Measurements from ENCODE around the gene HOXA3. TPM values are rescaled to one million over a fixed set of nuclear protein-coding genes. Genes with fewer than 3 reads are reported as not detected.

The HOXA3 gene
- total RNA-seq, 1 experiment from 2014 or later = 3.3 TPM

DNA sequence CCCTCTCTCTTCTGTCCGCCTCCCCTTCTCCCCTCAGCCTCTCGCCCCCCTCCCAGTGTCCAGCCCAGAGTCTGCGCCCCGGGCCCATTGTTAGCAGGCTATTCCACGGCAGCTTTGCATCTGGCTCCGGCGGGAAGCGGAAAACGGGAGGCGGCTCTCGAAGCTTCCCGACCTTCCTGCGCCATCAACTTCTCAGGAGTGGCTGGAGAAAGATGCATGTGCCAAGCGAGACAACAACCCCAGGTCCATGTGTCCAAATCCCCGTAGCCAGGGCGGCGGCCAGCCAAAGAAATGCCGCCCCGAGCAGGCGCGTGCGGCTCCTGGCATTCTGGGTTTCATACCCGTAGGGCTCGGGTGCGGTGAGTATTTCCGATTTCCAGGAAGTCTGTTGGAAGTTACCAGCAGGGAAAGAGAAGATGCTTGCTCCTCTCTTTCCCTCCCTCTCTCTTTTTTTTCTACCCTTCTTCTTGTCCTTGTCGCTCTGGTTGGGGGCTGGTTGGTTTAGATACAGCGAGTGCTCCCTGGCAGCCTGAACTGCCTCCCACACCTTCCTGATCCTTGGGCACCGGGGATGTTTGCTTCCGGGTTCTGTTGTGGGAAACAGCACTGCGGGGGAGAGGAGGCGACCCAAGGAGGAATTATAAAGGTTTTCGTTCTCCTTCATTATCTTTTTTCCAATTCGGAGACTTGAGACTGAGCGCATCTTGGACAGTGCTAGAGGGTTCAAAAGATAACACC lies 48.7 kb downstream of the HOXA3 start:
- no peak for DNase-seq (ENCODE audit: low read depth)
- in situ Hi-C loops (cut with HindIII; ENCODE audit: low pct_unique_long_range_greater_than_20kb, low sequenced_read_pairs) = no loop called here

DNA sequence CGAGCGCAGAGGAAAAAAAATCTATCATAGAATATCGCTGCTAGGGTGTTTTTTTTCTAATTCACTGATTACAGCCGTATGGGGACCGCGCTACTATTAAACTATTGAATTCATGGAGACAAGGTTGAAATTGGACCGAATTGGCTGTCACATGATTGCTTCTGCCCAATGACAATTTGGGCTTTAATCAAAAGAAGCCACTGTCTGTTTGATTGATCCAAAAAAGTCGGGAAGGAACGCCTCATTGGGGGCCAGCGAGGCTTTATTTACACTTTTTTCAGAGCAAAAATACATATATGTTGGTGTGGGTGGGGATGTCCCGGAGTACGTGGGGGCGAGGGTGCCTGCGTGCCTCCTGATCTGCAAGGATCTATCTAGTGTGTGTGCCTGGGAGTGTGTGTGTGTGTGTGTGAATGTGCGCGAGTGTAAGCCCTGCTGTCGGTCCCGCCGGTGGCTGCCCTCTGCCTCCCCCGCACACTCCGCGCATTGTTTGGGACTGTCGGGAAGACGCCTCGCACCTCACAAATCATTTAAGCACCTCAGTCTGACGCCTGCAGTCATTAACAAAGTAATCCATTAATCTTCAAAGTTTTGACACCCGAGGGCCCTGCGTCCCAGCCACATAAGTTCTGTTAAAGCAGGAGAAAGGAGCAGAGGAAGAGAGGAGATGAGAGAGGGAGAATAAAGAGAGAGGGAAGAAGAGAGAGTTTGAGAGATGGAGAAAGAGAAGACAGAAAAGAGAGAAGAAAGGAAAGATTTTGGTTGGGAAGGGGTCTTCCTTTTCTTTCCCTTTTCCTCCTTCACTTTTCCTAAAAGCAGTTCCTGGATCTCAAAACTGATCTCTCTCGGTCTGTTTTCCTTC lies 49.6 kb downstream of the HOXA3 start, which contains the start of gene HOXA2:
Gene HOXA2 (minus strand): TSS at position 103 of the 862 bp plus-strand sequence. CDS start 183 bp downstream, outside the sequence.
- no peak for DNase-seq (ENCODE audit: low read depth)
- in situ Hi-C loops (cut with HindIII; ENCODE audit: low pct_unique_long_range_greater_than_20kb, low sequenced_read_pairs) = no loop called here

DNA sequence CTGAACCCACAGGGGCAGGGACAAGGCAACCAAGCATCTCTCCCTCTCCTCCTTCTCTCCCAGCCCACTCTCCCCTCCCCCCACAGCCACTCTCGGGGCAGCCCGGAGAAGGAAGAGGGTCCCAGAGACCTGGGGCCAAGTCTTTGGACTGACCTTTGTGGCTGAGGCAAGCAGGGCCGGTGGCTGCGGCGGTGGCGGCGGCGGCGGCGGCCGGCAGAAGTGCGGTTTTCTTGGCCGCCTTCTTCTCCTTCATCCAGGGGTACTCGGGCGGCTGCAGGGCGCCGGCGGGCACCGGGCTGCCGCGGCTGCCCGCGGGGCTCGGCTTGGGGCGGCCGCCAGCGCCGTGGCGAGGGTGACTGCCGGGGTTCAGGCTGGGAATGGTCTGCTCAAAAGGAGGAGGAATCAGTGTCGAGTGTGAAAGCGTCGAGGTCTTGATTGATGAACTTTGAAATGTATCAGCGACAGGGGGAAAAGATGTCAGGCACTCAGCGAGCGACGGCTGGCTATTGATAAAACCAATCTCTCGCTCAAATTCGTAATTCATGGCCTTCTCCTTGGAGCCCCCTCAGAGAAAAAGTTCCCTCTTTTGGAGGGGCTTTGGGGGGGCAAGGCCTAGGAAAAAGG lies 50.3 kb downstream of the HOXA3 start:
- in situ Hi-C loops (cut with HindIII; ENCODE audit: low pct_unique_long_range_greater_than_20kb, low sequenced_read_pairs) = no loop called here

DNA sequence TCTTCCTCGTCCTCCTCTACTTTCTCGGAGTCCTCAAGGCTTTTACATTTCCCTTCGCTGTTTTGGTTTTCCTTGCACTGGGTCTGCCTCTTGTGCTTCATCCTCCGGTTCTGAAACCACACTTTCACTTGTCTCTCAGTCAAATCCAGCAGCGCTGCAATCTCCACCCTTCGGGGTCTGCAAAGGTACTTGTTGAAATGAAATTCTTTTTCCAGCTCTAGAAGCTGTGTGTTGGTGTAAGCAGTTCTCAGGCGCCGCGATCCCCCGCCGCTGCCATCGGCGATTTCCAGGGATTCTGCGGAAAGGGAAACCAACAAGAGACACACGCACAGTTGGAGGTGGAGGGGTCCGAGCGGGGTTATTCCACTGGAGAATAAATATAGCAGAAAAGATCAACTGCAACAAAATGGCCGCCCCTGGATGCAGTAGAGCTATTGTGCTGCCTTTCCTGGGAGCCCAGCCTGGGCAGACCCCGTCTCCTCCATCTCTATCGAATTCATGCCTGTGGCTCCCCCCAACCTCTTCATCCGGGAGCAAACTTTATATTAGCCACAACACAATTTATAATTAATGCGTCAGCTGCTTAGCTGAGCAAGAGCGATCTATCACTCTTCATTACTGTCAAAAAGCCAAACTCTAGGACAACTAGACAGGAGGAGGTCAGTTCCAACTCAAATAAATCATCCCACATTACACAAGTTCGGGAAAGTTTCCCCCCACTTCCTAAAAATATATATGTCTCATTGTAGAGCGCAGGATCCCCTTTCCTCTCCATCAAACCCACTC lies 51.0 kb downstream of the HOXA3 start:
- in situ Hi-C loops (cut with HindIII; ENCODE audit: low pct_unique_long_range_greater_than_20kb, low sequenced_read_pairs) = no loop called here
- DNase-seq (ENCODE audit: low read depth) = no peak

More for the DNA sequence above, 50.3 kb downstream of the HOXA3 start:
- no peak for DNase-seq (ENCODE audit: low read depth)

DNA sequence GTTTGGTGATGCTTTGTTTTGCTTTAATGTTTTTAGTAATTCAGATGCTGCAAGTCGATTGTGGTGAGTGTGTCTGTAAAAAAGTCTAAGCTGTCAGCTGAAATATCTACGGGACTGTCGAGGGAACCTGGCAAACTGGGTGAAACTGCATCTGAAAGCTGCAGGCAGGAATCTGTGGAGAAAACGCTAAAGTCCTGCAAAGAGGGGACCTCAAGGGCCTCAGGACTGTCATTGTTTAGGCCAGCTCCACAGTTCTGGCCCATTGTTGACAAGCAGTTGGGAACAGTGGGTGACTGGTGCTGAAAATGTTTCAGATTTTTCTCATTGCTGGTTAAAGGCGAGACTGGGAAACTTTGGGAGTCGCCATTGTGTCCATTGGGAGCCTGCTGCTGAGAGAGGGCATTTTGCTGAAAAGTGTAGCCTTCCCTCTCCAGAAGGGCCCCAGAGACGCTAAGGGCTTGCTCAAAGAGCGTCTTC lies 51.7 kb downstream of the HOXA3 start:
- DNase-seq (ENCODE audit: low read depth) = no peak
- in situ Hi-C loops (cut with HindIII; ENCODE audit: low pct_unique_long_range_greater_than_20kb, low sequenced_read_pairs) = no loop called here

DNA sequence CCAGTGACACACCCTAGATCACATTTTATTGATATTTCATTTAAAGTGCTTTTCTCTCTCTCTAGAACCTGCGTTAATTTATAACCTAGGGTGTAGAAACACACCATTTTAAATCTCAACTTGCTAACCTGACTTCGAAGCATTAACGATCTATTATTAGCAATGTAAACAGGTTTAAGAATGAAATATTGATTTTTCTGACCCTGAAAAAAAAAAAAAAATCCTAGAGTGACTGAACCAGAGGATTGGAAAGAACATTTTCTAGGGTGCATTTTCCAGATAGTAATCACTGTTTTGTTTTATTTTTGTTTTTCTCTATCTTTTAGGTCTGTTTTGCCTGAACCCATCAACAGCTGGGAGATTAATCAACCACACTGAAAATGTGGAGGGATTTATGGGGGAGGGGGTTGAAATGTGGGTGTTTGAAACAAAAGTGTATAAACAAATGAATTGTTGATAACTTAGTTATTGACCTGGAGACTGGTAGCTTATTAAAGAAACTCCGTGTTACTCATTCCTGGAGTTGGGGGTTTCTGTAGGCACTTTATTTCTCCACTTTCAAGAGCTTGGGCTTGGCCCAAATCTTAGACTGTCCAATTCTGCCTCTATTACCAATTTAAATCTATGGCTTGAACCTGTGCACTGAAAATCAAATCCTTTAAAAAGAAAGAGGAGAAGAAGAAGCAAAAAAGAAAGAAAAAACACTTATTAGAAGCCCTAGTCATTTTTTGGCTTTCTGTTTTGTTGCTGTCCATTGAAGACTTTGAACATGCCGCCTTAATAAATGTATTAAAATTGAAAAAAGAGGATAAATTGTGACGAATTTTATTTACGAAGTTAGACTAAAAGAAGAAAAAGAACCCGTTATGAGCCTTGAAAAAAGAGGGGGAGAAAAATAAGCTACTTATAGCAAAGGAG lies 52.7 kb downstream of the HOXA3 start:
- no peak for DNase-seq (ENCODE audit: low read depth)
- in situ Hi-C loops (cut with HindIII; ENCODE audit: low pct_unique_long_range_greater_than_20kb, low sequenced_read_pairs) = no loop called here

DNA sequence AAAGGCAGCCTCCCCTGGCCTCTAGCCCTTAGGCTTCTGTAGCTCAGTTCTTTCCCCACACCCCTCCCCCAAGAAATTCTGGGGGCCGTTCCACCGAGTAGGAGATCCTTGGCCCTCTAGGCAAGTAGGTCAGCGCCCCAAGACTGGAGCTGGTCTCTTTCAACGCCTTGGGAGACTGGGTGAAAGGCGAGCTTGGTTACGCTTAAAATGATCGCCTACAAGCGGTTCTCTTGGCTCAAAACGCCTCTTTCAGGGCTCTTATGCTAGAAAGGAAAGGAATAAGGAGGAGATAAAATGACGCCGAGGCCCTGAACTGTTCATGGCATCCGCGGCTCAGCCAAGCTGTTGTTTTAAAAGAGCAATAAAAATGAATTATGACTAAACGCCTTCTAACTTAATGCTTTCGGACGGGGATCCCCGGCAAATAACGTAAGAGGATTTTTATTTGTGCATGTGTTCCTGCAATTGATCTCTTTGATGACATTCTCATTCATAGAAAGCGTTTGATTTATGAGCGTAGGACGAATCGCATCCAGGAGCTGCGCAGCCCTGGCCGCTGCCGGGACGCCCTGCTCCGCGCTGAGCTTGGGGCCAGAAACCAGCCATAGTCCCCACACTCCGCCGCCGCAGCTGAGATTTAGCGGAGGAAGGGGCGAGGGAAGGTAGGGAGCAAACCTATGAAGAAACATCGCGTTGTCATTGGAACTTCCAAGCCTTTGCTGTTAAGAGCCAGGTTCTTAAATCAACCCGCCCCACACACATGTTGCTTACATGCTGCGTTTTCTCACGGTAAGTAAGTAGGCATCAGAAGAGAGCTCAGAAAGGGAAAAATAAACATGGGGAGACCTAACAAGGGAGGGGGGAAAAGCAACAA lies 53.6 kb downstream of the HOXA3 start:
- in situ Hi-C loops (cut with HindIII; ENCODE audit: low pct_unique_long_range_greater_than_20kb, low sequenced_read_pairs) = no loop called here

DNA sequence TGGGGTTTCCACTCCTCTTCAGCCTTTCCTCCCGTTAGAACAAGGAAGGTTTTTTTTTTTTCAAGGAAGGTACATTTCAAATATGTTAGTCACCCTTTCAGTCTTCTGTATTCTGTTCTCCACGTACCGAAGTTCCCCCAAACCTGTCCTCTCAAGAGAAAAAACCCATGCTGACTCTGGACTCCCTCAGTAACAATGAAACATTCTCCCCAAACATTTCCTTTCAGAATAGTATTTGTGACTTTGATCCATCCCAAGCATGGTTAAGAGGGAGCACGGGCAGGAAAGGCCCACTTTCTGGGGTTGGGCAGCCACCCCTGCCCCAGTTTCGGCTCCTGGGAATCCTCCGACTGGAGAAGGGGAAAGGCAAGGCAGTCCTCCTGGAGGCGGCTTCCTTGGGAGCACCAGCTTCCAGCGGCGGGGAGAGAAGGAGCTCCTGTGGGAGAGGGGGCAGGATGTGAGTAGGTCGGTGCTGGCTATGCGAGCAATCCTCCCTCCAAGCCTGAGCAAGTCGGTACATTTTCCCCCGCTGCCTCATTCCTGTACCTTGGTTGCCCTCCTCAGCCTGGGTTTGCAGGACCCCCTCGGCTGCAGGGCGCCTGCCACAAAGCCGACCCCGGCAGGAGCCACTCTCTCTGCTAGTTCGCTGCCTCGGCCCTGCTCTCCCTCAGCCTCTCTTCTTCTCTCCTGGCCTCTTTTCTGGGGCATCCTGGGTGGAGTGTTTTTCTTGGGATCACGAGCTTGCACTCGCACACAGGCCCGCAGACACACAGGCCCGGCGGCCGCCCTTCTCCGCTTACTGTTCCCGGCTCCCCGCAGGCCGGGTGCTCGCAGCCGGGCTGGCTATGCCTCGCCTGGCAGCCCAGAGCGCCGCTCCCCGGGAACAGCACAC lies 54.5 kb downstream of the HOXA3 start:
- in situ Hi-C loops (cut with HindIII; ENCODE audit: low pct_unique_long_range_greater_than_20kb, low sequenced_read_pairs) = no loop called here
- peak; percentile 48 for DNase-seq (ENCODE audit: low read depth)

More for the DNA sequence above, 53.6 kb downstream of the HOXA3 start:
- peak; percentile 67 for DNase-seq (ENCODE audit: low read depth)

DNA sequence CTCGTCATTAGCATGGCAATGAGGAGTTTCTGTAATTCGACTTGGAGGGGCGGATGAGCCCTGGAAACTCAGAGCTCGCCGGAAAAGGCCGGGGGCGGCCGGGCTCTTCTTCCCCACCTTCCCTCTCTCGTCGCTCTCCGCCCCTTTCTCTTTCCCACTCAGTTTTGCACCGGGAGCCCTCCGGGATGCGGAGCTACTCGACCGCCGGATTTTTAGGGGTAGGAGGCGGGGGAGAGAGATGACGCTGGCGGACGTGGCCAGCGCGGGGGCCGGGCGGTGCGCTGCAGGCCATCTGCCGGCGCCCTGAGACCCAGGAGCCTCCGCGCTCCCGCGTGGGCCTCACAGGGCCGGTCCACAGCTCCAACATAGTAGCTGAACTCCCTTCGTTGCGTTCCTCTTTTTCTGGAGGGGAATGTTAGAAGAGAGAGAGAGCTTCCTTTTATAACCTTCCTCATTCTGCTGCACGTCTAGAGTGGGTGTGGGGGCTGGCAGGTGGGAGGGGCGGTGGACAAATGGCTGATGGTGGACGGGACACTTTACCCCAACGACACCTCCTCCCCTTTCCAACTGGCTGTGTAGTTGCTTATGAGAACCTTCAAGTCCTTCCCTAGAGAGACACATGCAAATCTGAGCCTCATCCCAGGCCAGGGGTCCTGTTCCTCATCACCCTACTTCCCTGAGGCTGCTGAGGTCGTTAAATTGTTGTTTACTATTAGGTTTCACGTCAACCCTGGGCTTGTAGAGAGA lies 55.4 kb downstream of the HOXA3 start:
- in situ Hi-C loops (cut with HindIII; ENCODE audit: low pct_unique_long_range_greater_than_20kb, low sequenced_read_pairs) = no loop called here
- peak; percentile 57 for DNase-seq (ENCODE audit: low read depth)

DNA sequence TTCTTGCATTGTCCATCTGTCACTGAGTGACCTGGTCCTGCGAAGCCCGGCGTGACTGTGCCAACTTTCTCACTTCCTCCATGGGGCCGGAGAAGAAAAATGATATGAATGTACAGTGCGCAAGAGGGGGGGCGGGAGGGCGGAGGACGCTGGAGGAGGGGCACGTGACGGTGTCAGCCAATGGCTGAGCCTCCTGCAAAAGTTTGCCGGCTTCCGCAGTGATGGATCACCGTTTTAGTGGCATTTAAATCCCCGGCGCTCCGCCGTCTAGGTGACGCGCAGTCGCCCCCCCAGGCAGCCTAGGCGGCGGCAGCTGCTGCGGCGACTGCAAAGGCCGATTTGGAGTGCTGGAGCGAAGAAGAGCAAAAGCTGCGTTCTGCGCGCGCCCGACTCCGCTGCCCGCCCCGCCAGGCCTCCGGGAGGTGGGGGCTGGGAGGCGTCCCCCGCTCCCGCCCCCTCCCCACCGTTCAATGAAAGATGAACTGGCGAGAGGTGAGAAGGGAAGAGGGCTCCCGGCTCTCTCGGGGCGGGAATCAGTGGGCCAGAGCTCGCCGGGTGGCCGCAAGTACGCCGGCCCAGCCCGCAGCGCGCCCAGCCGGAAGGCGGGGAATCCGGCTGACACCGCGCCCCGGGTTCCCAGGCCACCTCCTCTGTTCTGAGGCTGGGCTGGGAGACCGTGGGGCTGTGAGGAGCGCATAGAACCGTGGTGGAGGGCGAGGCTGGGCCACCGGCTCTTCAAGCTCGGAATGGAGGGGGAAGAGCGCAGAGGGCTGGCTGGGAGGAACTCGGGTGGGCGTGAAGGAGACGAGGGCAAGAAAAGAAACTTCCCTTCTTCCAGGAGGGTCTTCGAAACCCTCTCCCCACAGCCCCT lies 56.3 kb downstream of the HOXA3 start, which contains the start of gene HOXA1:
Gene HOXA1 (minus strand): TSS at position 104 of the 871 bp plus-strand sequence. CDS start 88 bp downstream, at position 16.
- peak; percentile 94 for DNase-seq (ENCODE audit: low read depth)
- in situ Hi-C loops (cut with HindIII; ENCODE audit: low pct_unique_long_range_greater_than_20kb, low sequenced_read_pairs) = no loop called here

DNA sequence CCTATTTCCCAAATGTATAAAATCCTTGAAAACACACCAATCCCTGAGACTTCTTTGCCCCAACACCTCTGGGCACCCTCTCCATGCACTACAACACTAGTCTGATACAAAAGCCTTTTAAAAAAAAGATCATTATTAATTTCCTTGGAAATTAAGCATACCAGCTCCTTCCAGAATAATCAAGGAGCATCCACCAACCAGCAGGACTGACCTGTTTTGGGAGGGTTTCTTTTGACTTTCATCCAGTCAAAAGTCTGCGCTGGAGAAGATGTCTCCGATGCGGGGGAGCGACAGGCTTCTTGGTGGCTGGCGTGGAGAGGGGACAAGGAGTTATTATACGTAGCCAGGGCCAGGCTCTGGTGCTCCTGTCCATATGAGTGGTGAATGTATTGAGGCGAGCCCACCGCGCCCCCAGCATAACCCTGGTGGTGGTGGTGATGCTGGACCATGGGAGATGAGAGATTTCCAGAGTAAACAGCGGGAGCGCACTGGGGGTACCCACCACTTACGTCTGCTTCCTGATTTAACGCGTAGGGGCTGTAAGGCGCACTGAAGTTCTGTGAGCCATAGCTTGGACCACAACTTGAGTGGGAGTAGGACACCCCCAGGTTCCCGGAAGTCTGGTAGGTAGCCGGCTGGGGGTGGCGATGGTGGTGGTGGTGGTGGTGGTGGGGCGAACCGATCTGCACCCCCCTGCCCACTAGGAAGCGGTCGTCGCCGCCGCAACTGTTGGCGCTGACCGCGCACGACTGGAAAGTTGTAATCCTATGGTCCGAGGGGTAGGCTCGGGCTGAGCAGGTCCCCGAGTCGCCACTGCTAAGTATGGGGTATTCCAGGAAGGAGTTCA lies 57.1 kb downstream of the HOXA3 start:
- no peak for DNase-seq (ENCODE audit: low read depth)
- in situ Hi-C loops (cut with HindIII; ENCODE audit: low pct_unique_long_range_greater_than_20kb, low sequenced_read_pairs) = no loop called here

DNA sequence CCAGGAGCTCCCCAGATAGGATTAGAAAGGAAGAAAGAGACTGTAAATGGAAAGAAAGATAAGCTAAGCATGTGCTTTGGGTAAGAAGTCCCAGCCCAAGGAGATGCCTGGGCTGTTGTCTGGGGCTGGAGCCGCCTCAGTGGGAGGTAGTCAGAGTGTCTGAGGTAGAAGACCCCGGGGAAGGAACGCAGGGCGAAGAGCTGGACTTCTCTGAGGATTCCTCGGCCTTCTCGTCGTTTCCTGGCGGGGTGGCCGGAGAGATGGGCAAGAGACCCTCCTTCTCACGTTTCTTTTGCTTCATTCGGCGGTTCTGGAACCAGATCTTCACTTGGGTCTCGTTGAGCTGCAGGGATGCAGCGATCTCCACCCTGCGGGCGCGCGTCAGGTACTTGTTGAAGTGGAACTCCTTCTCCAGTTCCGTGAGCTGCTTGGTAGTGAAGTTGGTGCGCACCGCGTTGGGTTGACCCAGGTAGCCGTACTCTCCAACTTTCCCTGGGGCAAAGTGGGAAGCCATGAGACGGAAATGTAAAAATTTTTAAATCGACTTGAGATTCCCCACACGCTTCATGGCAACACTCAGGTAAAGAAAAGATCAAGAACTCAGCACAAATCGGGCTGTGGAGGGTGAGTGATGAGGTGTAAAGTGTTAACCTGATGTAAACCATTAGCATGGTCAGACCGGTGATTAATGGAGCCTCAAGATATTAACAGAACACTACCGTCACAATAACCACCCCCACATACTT lies 57.9 kb downstream of the HOXA3 start:
- no peak for DNase-seq (ENCODE audit: low read depth)
- in situ Hi-C loops (cut with HindIII; ENCODE audit: low pct_unique_long_range_greater_than_20kb, low sequenced_read_pairs) = no loop called here

Data from Caki2 (cell line).